ENCODE measurements around the gene MLEC.

GRCh38 chr12:120708651-120709050, 21.7 kb downstream of the MLEC start:
- TF ChIP-seq CTCF (IDR thresholded peaks at IDR 0.05) (no peak), POLR2A (IDR thresholded peaks at IDR 0.05) (no peak)

Data from transverse colon (tissue), 3 donors.